Ovary (tissue), 9 donors: ENCODE measurements around the gene MAGEC3. TPM values are rescaled to one million over a fixed set of nuclear protein-coding genes. Genes with fewer than 3 reads are reported as not detected.

ENCODE experiments used
- DNase-seq, 5 donors: peaks; one replicate each; pipeline ENCODE4 v3.0.0-alpha.2; 2019 to 2020
- H3K27ac ChIP-seq, 2 donors: fragments of 200-600 bp; one replicate each; pipeline versions ENCODE4 v1.5.1 to v1.8.0; 2019 to 2022
- H3K27me3 ChIP-seq: fragments of 200-600 bp; one replicate; pipeline ENCODE4 v1.8.0; 2022
- H3K36me3 ChIP-seq: fragments of 200-600 bp; sonication (generic); one replicate; pipeline ENCODE4 v1.5.1; 2019
- H3K4me1 ChIP-seq: one replicate; pipeline ENCODE4 v1.8.1; 2013; ENCODE audit warnings: mild to moderate bottlenecking, moderate library complexity; ENCODE audit not compliant: insufficient read depth
- H3K4me3 ChIP-seq: fragments of 200-600 bp; sonication (generic); one replicate; pipeline ENCODE4 v1.5.1; 2017
- H3K9me3 ChIP-seq, 2 donors: fragments of 200-600 bp in 1 of 2; sonication (generic) in 1 of 2; one replicate each; pipeline versions ENCODE4 v1.5.1 to v1.8.1; 2013 to 2019; ENCODE audit warnings: mild to moderate bottlenecking in 1 of 2, moderate library complexity in 1 of 2
- CTCF ChIP-seq, 3 donors: fragments of 450-650 bp in 2 of 3; fragments of 200-600 bp in 1 of 3; IDR thresholded peaks; one replicate each; pipeline versions ENCODE4 v1.5.1 to v1.8.0; 2016 to 2022; ENCODE audit warnings: antibody characterized with exemption in 3 of 3, mild to moderate bottlenecking in 1 of 3
- EP300 ChIP-seq: sonication (generic); formaldehyde crosslinking; IDR thresholded peaks from one replicate; pipeline ENCODE4 v1.6.1; 2017; ENCODE audit warnings: antibody characterized with exemption
- POLR2A ChIP-seq: fragments of 450-650 bp; IDR thresholded peaks from one replicate; pipeline ENCODE4 v1.6.1; 2017; ENCODE audit warnings: antibody characterized with exemption, mild to moderate bottlenecking, moderate library complexity
- WGBS, 3 donors: extraction: QIAGEN DNeasy Blood & Tissue Kit in 1 of 3; methylation state at CpG; one replicate each; pipeline versions ENCODE4 v1.1.5 to v1.1.7; 2013 to 2017; 5-methylcytosine and 5-hydroxymethylcytosine counted together
- intact Hi-C, 4 donors: fragments of 100-400 bp; cut with DNase I; formaldehyde crosslinking; loops; one replicate each; pipeline versions ENCODE4 v1.11.0 to v1.15.1; 2022 to 2023
- polyA plus RNA-seq, 2 donors: library from polyadenylated mRNA; stranded (reverse); fragments of 200-250 nt in 1 of 2; fragments of 350-450 nt in 1 of 2; fragmentation: Illumina TruSeq in 1 of 2; extraction: RNeasy Lipid Tissue Mini Kit (QIAGEN cat#74804) in 1 of 2; gene quantifications; one replicate each; pipeline ENCODE4 v1.2.3, GENCODE V29; 2013 to 2014
- total RNA-seq, 7 donors: library from RNA; depleted of rRNA in 2 of 7; stranded (reverse); fragments of >200 nt in 2 of 7; fragmentation: NEBNext Ultra II Directional in 3 of 7; extraction: Animal tissue kit (Norgen Biotek cat#: 25700) in 3 of 7; gene quantifications; one replicate each; pipeline versions ENCODE4 v1.1.0 to v1.2.4, GENCODE V29; 2016 to 2023
- donor health status: DM: no; HTN: no; CAD: no; lungs with moderate emphysema.
- donor health status: DM: no; HTN: no; CAD: no.
- donor health status: Bipolar disorder and iron deficiency.
- donor health status: DM: yes; HTN: yes; CAD: no.
- donor health status: DM: no; HTN: no; CAD: no.
- donor health status: DM: yes; HTN: yes; CAD: no.

Gene MAGEC3
- total and polyA plus RNA-seq, 9 donors = 0.32 to 0.69 TPM; not detected in 7

- TF ChIP-seq POLR2A (no peak), CTCF (IDR thresholded peaks at IDR 0.05) (no peak), EP300 (no peak)
- WGBS, 3 donors = 63 to 77% (median 66%) methylated on average over 7 of the region's 7 CpGs
- intact Hi-C loops = no loop called here
- Histone ChIP-seq H3K4me3 (no peak overlapping the region), H3K27ac (no peak overlapping the region), H3K36me3 (no peaks in the 10 kb centered on the region), H3K9me3 (no peaks in the 10 kb centered on the region), H3K27me3 (no peaks in the 10 kb centered on the region), H3K4me1 (no peaks in the 10 kb centered on the region)
- DNase-seq = no peak
Measured at GRCh38 chrX:141945426-141945825, 107.3 kb downstream of the MAGEC3 start.

- no peak for TF ChIP-seq EP300
- no peak for TF ChIP-seq CTCF (IDR thresholded peaks at IDR 0.05)
- TF ChIP-seq POLR2A = no peak
- no peak for DNase-seq
- Histone ChIP-seq H3K27ac (no peak overlapping the region), H3K4me1 (no peaks in the 10 kb centered on the region), H3K36me3 (no peaks in the 10 kb centered on the region), H3K9me3 (no peaks in the 10 kb centered on the region), H3K27me3 (no peaks in the 10 kb centered on the region), H3K4me3 (no peak overlapping the region)
- WGBS, 3 donors = 71 to 82% (median 73%) methylated on average over 3 of the region's 3 CpGs
- intact Hi-C loops = no loop called here
Measured at GRCh38 chrX:141947350-141947749, 109.2 kb downstream of the MAGEC3 start.

Other genes with a start within 250 kb of the MAGEC3 start
- not detected for gene SPANXA2, start 248.6 kb upstream of the MAGEC3 start, total RNA-seq
- gene SPANXA2, start 248.6 kb upstream of the MAGEC3 start, polyA plus RNA-seq = not detected
- gene SPANXD, start 139.6 kb upstream of the MAGEC3 start, total RNA-seq = not detected
- not detected for gene SPANXD, start 139.6 kb upstream of the MAGEC3 start, polyA plus RNA-seq
- not detected for gene MAGEC1, start 65.6 kb downstream of the MAGEC3 start, total RNA-seq
- under 1 TPM in 1 of 2 donors, not detected in 1; 0.05 TPM for gene MAGEC1, start 65.6 kb downstream of the MAGEC3 start, polyA plus RNA-seq